IMR-90 (cell line): ENCODE data around the gene ELP2. TPM values are rescaled to one million over a fixed set of nuclear protein-coding genes. Genes with fewer than 3 reads are reported as not detected.

Experiments used
- ATAC-seq: fragments of 200-7000 bp; cut with Tn5 transposase; 2 replicates; pipeline ENCODE4 v1.9.1; 2020; ENCODE audit warnings: low read depth, mild to moderate bottlenecking, moderate library complexity
- BruUV-seq: library from RNA; stranded (reverse); fragments of 400-500 nt; replicated peaks from 2 replicates; lab custom pipeline; 2021; lab: Mats Ljungman, UMichigan
- CTCF ChIA-PET: fragments of 300-600 bp; formaldehyde crosslinking; extraction: SDS; loops from one replicate; lab custom pipeline; 2021; ENCODE audit warnings: antibody characterized with exemption; lab: Yijun Ruan, JAX
- POLR2A ChIA-PET: fragments of 300-600 bp; sonication (Branson Sonifier 250); formaldehyde crosslinking; loops from one replicate; lab custom pipeline; 2022; ENCODE audit warnings: antibody characterized with exemption; ENCODE audit not compliant: unreplicated experiment; lab: Charles Lee
- DNase-seq: peaks from one replicate; pipeline ENCODE4 v3.0.0; 2013
- H2AFZ ChIP-seq: replicated peaks from 2 replicates; pipeline ENCODE3; 2013; ENCODE audit warnings: low read length, mild to moderate bottlenecking; ENCODE audit not compliant: poor library complexity
- H2AK5ac ChIP-seq: 2 replicates; pipeline ENCODE4 v1.6.1; 2013; ENCODE audit warnings: low read depth, low read length, inconsistent platforms
- H2AK9ac ChIP-seq: replicated peaks from 2 replicates; pipeline ENCODE3; 2013; ENCODE audit warnings: mild to moderate bottlenecking, low read depth, low read length, moderate library complexity; ENCODE audit not compliant: poor library complexity
- H2BK120ac ChIP-seq: 2 replicates; pipeline ENCODE4 v1.6.1; 2013; ENCODE audit warnings: low read depth, low read length, inconsistent platforms
- H2BK15ac ChIP-seq: 3 replicates; pipeline ENCODE4 v1.6.1; 2013; ENCODE audit warnings: low read depth, low read length, inconsistent platforms
- H2BK20ac ChIP-seq: 2 replicates; pipeline ENCODE4 v1.6.1; 2013; ENCODE audit warnings: low read depth, mild to moderate bottlenecking, inconsistent platforms, low read length, moderate library complexity
- H2BK5ac ChIP-seq: 2 replicates; pipeline ENCODE4 v1.6.1; 2013; ENCODE audit warnings: mild to moderate bottlenecking, low read depth, low read length, inconsistent platforms; ENCODE audit not compliant: poor library complexity, severe bottlenecking
- H3K14ac ChIP-seq: replicated peaks from 2 replicates; pipeline ENCODE4 v1.6.1; 2013; ENCODE audit warnings: low read depth, low read length, inconsistent platforms
- H3K18ac ChIP-seq: 2 replicates; pipeline ENCODE4 v1.6.1; 2013; ENCODE audit warnings: low read depth, low read length, control low read depth
- H3K23ac ChIP-seq: 2 replicates; pipeline ENCODE4 v1.6.1; 2013; ENCODE audit warnings: low read depth, low read length, inconsistent platforms
- H3K27ac ChIP-seq: 2 replicates; pipeline ENCODE4 v1.5.1; 2013; ENCODE audit warnings: mild to moderate bottlenecking, control low read depth, low read length; ENCODE audit not compliant: insufficient read depth
- H3K27me3 ChIP-seq: 2 replicates; pipeline ENCODE4 v1.6.1; 2013; ENCODE audit warnings: low read length; ENCODE audit not compliant: control insufficient read depth, insufficient read depth
- H3K36me3 ChIP-seq: 2 replicates; pipeline ENCODE4 v1.6.1; 2013; ENCODE audit warnings: low read length, mixed read lengths; ENCODE audit not compliant: control insufficient read depth, insufficient read depth
- H3K4ac ChIP-seq: 2 replicates; pipeline ENCODE4 v1.6.1; 2013; ENCODE audit warnings: low read depth, low read length, inconsistent platforms
- H3K4me1 ChIP-seq: 2 replicates; pipeline ENCODE4 v1.6.1; 2013; ENCODE audit warnings: low read length, mixed read lengths; ENCODE audit not compliant: control insufficient read depth, insufficient read depth
- H3K4me2 ChIP-seq: 2 replicates; pipeline ENCODE4 v1.6.1; 2013; ENCODE audit warnings: low read depth, mild to moderate bottlenecking, control low read depth, low read length, moderate library complexity
- H3K4me3 ChIP-seq: 2 replicates; pipeline ENCODE4 v1.5.1; 2013; ENCODE audit warnings: low read depth, mild to moderate bottlenecking, control low read depth, low read length, moderate library complexity; ENCODE audit not compliant: insufficient read depth
- H3K56ac ChIP-seq: 2 replicates; pipeline ENCODE4 v1.6.1; 2013; ENCODE audit warnings: low read length, inconsistent platforms; ENCODE audit not compliant: insufficient read depth; ENCODE audit errors: extremely low read depth
- H3K79me1 ChIP-seq, 2 experiments: 2 replicates each; pipeline ENCODE4 v1.6.1; 2013; ENCODE audit warnings: low read length in 2 of 2, inconsistent platforms in 1 of 2, low read depth in 1 of 2
- H3K9ac ChIP-seq: 2 replicates; pipeline ENCODE4 v1.6.1; 2013; ENCODE audit warnings: low read depth, low read length, control low read depth
- H3K9me1 ChIP-seq: 2 replicates; pipeline ENCODE4 v1.6.1; 2013; ENCODE audit warnings: low read length, inconsistent platforms; ENCODE audit not compliant: insufficient read depth
- H3K9me3 ChIP-seq: 2 replicates; pipeline ENCODE4 v1.6.1; 2013; ENCODE audit warnings: low read length; ENCODE audit not compliant: control insufficient read depth, insufficient read depth
- H4K20me1 ChIP-seq: 2 replicates; pipeline ENCODE4 v1.6.1; 2013; ENCODE audit warnings: low read length, inconsistent platforms; ENCODE audit not compliant: insufficient read depth
- H4K5ac ChIP-seq: 2 replicates; pipeline ENCODE4 v1.6.1; 2013; ENCODE audit warnings: mild to moderate bottlenecking, low read depth, low read length, control low read depth
- H4K8ac ChIP-seq, 2 experiments: 2 replicates each; pipeline ENCODE4 v1.6.1; 2013; ENCODE audit warnings: low read depth in 2 of 2, low read length in 2 of 2, control low read depth in 1 of 2, inconsistent platforms in 1 of 2
- H4K91ac ChIP-seq: 2 replicates; pipeline ENCODE4 v1.6.1; 2013; ENCODE audit warnings: low read depth, low read length, inconsistent platforms; ENCODE audit not compliant: insufficient read depth
- BHLHE40 ChIP-seq: fragments of 150-350 bp; IDR thresholded peaks from 2 replicates; pipeline ENCODE4 v1.6.1; 2016; ENCODE audit warnings: mild to moderate bottlenecking, low read depth, low read length
- CEBPB ChIP-seq: IDR thresholded peaks from 2 replicates; pipeline ENCODE4 v1.6.1; 2012; ENCODE audit warnings: low read depth, low read length, improper control_type of control experiment
- CHD1 ChIP-seq: IDR thresholded peaks from 2 replicates; pipeline ENCODE4 v1.6.1; 2012; ENCODE audit warnings: low read depth, low read length, improper control_type of control experiment
- CTCF ChIP-seq: conservative IDR thresholded peaks from 2 replicates; pipeline ENCODE4 v1.5.1; 2012; ENCODE audit warnings: mild to moderate bottlenecking, low read depth, low read length, improper control_type of control experiment
- FOS ChIP-seq: fragments of 150-350 bp; IDR thresholded peaks from 2 replicates; pipeline ENCODE4 v1.6.1; 2016; ENCODE audit warnings: low read depth, low read length
- MAFK ChIP-seq: IDR thresholded peaks from 2 replicates; pipeline ENCODE4 v1.6.1; 2012; ENCODE audit warnings: low read depth, low read length, improper control_type of control experiment
- MAZ ChIP-seq: IDR thresholded peaks from 2 replicates; pipeline ENCODE4 v1.6.1; 2012; ENCODE audit warnings: low read depth, mild to moderate bottlenecking, low read length, improper control_type of control experiment, moderate library complexity, borderline replicate concordance
- MXI1 ChIP-seq: IDR thresholded peaks from 2 replicates; pipeline ENCODE4 v1.6.1; 2012; ENCODE audit warnings: low read depth, mild to moderate bottlenecking, low read length, moderate library complexity, borderline replicate concordance
- NFE2L2 ChIP-seq: fragments of 150-350 bp; IDR thresholded peaks from 2 replicates; pipeline ENCODE4 v1.6.1; 2016; ENCODE audit warnings: low read depth, mild to moderate bottlenecking, low read length
- POLR2A ChIP-seq: IDR thresholded peaks from 2 replicates; pipeline ENCODE4 v1.6.1; 2012; ENCODE audit warnings: mild to moderate bottlenecking, low read depth, low read length
- RAD21 ChIP-seq: IDR thresholded peaks from 2 replicates; pipeline ENCODE4 v1.6.1; 2012; ENCODE audit warnings: low read length, improper control_type of control experiment
- RCOR1 ChIP-seq: IDR thresholded peaks from 2 replicates; pipeline ENCODE4 v1.6.1; 2012; ENCODE audit warnings: mild to moderate bottlenecking, low read length, improper control_type of control experiment; ENCODE audit not compliant: insufficient replicate concordance
- RFX5 ChIP-seq: IDR thresholded peaks from 2 replicates; pipeline ENCODE4 v1.8.0; 2012; ENCODE audit warnings: low read depth, mild to moderate bottlenecking, low read length, moderate library complexity
- SMC3 ChIP-seq: fragments of 150-350 bp; IDR thresholded peaks from 2 replicates; pipeline ENCODE4 v1.6.1; 2016; ENCODE audit warnings: low read depth, mild to moderate bottlenecking, antibody characterized with exemption, low read length, moderate library complexity
- USF2 ChIP-seq: fragments of 150-350 bp; IDR thresholded peaks from 2 replicates; pipeline ENCODE4 v1.6.1; 2017; ENCODE audit warnings: mild to moderate bottlenecking, antibody characterized with exemption, low read length, low read depth
- WGBS, 2 experiments: methylation state at CpG; one replicate each; pipeline versions ENCODE4 v1.1.5 to v1.1.7; 2013; ENCODE audit warnings: missing lambda C conversion rate in 2 of 2; ENCODE audit not compliant: insufficient read length in 1 of 2; ENCODE audit errors: extremely low coverage in 2 of 2; 5-methylcytosine and 5-hydroxymethylcytosine counted together
- dilution Hi-C: fragments of 300-500 bp; cut with HindIII; formaldehyde crosslinking; loops from one replicate; pipeline ENCODE4 v1.14.3; 2018; ENCODE audit warnings: low sequenced_read_pairs; ENCODE audit not compliant: unreplicated experiment
- in situ Hi-C: fragments of 300-500 bp; cut with MboI; formaldehyde crosslinking; loops from 3 replicates; pipeline ENCODE4 v1.14.3; 2019; ENCODE audit warnings: low sequenced_read_pairs, inconsistent platforms, mixed read lengths
- intact Hi-C: fragments of 100-400 bp; cut with micrococcal nuclease; formaldehyde crosslinking; loops from 2 replicates; pipeline ENCODE4 v1.10.0; 2022
- polyA plus RNA-seq, 3 experiments: library from polyadenylated mRNA; depleted of rRNA; stranded (reverse); fragments of >200 nt; gene quantifications; 2 replicates each; pipeline ENCODE4 v1.2.3, GENCODE V29; 2012; ENCODE audit warnings: low replicate concordance in 1 of 3
- total RNA-seq: library from RNA; depleted of rRNA; stranded (reverse); fragments of >200 nt; gene quantifications from 2 replicates; pipeline ENCODE4 v1.2.3, GENCODE V29; 2012
- TF ChIP-seq, protein P1 (sequence below): fragments of 150-350 bp; IDR thresholded peaks from 2 replicates; pipeline ENCODE4 v1.6.1; 2016; ENCODE audit warnings: low read depth, mild to moderate bottlenecking, low read length, moderate library complexity, borderline replicate concordance

The ELP2 gene
- total and polyA plus RNA-seq, 2 of the 4 experiments (the other 2 are of a cell fraction), result 48.1 to 161 TPM

- H3K36me3 ChIP-seq, result peaks cover 36% of the 10 kb centered on the region
- H3K9me3 ChIP-seq, result no peaks in the 10 kb centered on the region
- peak overlapping the region; percentile 89; the same call in 1 of the 3 replicates for H2BK15ac ChIP-seq
- peak overlapping the region; percentile 89 for H2BK120ac ChIP-seq
- POLR2A ChIA-PET, result no interaction called here
- no CpG with 5 or more reads among the region's 1 CpG for WGBS, 2 experiments
- in situ Hi-C loops, result no loop called here
- peak overlapping the region; percentile 91 for H2BK5ac ChIP-seq
- H3K9ac ChIP-seq, result peak overlapping the region; percentile 23; the same call in 1 of the 2 replicates
- H3K27me3 ChIP-seq, result no peaks in the 10 kb centered on the region
- intact Hi-C loops, result loop anchor here (2.0 kb wide), 1 partner anchor 18 kb away; no protein-coding TSS in a partner anchor
- H3K23ac ChIP-seq, result peak overlapping the region; percentile 64; the same call in 1 of the 2 replicates
- peak overlapping the region; percentile 97 for H3K27ac ChIP-seq
- peak overlapping the region; percentile 91 for H4K5ac ChIP-seq
- ATAC-seq (no peak; the same call in 1 of the 2 replicates), DNase-seq (peak; percentile 15)
- H2AK5ac ChIP-seq, result peak overlapping the region; percentile 91
- TF ChIP-seq NFE2L2 (no peak), CTCF (no peak), RAD21 (no peak), RFX5 (no peak), MAFK (no peak), RCOR1 (no peak), MXI1 (no peak), SMC3 (no peak), CEBPB (no peak), POLR2A (no peak), BHLHE40 (no peak), FOS (no peak), MAZ (no peak), CHD1 (no peak), USF2 (no peak)
- TF ChIP-seq, protein P1, sequence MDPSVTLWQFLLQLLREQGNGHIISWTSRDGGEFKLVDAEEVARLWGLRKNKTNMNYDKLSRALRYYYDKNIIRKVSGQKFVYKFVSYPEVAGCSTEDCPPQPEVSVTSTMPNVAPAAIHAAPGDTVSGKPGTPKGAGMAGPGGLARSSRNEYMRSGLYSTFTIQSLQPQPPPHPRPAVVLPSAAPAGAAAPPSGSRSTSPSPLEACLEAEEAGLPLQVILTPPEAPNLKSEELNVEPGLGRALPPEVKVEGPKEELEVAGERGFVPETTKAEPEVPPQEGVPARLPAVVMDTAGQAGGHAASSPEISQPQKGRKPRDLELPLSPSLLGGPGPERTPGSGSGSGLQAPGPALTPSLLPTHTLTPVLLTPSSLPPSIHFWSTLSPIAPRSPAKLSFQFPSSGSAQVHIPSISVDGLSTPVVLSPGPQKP, result no peak
- peak overlapping the region; percentile 79 for H4K91ac ChIP-seq
- H3K56ac ChIP-seq, result no peak overlapping the region; the same call in 1 of the 2 replicates
- H4K8ac ChIP-seq, result peak overlapping the region; percentile 51 to 86; a peak in 3 of 4 replicates
- H4K20me1 ChIP-seq, result no peaks in the 10 kb centered on the region
- H2AFZ ChIP-seq, result no peak overlapping the region
- peak overlapping the region; percentile 85 for H3K18ac ChIP-seq
- H3K4me3 ChIP-seq, result no peak overlapping the region
- peak overlapping the region; percentile 76 for H3K14ac ChIP-seq
- no TSS peak for BruUV-seq
- H3K4ac ChIP-seq, result peak overlapping the region; percentile 86
- peak overlapping the region; percentile 73; the same call in 1 of the 2 replicates for H2BK20ac ChIP-seq
- peaks cover 10 to 33% of the 10 kb centered on the region in 2 experiments; a peak in 3 of 4 replicates for H3K79me1 ChIP-seq
- CTCF ChIA-PET, result interaction anchor here (0.5 kb wide), 1 partner anchor 393 kb away, joined by 4 read pairs; no protein-coding TSS in a partner anchor
- dilution Hi-C loops, result no loop called here
- no peak overlapping the region for H2AK9ac ChIP-seq
- peaks cover 11% of the 10 kb centered on the region for H3K9me1 ChIP-seq
- H3K4me2 ChIP-seq, result peak overlapping the region; percentile 53
- peaks cover 20% of the 10 kb centered on the region for H3K4me1 ChIP-seq
Observed at GRCh38 chr18:36152781-36153180, 23.1 kb downstream of the ELP2 start.
